GM18502 (cell line): ENCODE data around the gene NCLN.
"Not testable (repeated sequence)": the region's sequence is repeated elsewhere in the genome, so short reads cannot be mapped to it uniquely, and the experiment has no call there.

Experiments
- ATAC-seq: cut with Tn5 transposase; IDR thresholded peaks from one replicate; pipeline ENCODE4 v1.9.1; 2021; ENCODE audit warnings: mild to moderate bottlenecking; ENCODE audit not compliant: unreplicated experiment, poor library complexity

NCLN gene

GRCh38 chr19:3179739-3180293 is 5.9 kb upstream of the NCLN start:
- ATAC-seq, result no peak

GRCh38 chr19:3183721-3184641 is 1.7 kb upstream of the NCLN start:
- ATAC-seq, result no peak

DNA sequence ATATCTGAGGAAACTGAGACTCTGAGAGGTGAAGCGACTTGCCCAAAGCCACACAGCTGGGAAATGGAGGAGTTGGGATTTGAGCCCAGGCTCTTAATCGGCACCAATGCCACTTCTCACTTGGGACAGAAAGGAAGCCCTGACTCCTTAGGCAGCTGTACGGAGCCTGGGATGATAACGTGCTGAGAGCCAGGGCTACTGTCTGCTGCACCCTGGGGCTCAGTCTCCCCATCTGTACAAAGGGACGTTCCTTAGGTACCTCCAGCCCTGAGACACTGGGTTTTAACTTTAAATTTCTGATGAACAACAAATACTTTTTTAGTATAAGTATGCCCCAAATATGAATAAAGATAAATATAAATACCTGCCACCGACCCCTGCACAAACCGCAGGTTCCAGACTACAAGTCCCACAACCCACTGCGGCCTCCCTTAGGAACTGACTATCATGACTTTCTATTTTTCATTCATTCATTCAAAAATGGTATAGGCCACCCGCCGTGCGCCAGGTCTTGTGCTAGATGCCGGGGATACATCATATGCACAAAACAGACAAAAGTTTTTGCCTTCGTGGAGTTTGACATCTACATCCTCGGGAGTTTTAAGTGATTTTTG is 776 bp upstream of the NCLN start:
- peak; percentile 21 for ATAC-seq

DNA sequence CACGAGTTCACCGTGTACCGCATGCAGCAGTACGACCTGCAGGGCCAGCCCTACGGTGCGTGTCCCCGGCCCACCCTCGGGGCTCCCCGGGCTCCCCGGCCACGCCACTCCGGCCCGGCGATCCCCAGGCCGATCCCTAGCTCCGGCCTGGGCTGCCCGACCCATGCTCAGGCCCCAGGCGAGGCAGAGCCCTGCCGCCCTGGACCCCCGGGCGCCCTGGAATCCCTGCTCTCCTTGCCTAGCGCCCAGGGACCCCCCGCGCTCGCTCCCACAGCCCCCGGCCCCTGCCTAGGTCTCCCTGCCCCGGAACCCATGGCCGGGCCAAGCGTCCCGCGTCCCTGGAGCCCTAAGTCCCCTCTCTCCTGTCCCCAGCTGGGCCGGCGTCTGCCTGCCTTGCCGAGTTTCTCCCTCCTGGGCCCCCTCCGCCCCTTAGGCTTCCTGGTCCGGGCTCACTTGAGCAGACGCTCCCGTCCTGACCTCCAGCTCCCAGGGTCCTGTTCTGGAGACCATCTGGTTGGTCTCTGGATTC is 494 bp downstream of the NCLN start:
- ATAC-seq, result no peak

GRCh38 chr19:3186891-3187661 is 1.3 kb downstream of the NCLN start:
- no peak for ATAC-seq

DNA sequence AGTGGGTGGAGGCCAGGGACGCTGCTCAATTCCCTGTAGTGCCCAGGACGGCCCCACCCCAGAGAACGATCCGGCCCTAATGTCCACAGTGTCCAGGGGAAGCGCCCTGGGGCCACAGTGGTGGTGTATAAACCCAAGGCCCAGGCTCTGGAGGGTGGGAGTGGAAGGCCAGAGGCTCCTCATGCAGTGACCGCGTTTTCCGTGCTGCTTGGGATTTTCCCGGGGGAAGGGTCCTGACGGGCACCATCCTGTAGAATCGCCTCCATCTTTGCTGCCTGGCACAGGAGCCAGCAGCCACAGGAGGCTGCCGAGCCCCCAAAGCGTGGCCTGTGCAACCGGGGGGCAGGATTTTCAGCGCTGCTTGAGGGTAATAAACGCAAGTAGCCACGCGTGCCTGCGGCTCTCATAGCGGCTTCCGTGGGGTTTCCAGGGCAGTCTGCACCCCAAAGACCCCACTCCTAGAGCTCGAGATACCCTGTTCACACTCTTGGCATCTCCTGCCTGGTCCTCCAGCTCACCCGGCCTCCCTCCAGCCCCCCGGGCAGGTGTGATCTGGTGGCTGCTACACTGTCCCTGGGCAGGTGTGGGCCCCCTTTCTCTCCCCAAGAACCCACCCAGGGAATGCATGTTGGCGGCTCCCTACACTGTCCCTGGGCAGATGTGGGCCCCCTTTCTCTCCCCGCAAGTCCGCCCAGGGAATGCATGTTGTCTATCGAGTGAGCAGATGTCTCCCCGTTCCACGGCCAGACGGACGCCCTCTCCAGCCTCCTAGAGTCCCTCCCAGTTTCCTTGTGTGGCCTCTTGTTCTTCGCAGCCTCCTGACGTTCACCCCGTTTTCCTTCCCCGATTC is 2.2 kb downstream of the NCLN start:
- no peak for ATAC-seq

- no peak for ATAC-seq
These were observed 3.2 kb downstream of the NCLN start for GRCh38 chr19:3188627-3189596.

DNA sequence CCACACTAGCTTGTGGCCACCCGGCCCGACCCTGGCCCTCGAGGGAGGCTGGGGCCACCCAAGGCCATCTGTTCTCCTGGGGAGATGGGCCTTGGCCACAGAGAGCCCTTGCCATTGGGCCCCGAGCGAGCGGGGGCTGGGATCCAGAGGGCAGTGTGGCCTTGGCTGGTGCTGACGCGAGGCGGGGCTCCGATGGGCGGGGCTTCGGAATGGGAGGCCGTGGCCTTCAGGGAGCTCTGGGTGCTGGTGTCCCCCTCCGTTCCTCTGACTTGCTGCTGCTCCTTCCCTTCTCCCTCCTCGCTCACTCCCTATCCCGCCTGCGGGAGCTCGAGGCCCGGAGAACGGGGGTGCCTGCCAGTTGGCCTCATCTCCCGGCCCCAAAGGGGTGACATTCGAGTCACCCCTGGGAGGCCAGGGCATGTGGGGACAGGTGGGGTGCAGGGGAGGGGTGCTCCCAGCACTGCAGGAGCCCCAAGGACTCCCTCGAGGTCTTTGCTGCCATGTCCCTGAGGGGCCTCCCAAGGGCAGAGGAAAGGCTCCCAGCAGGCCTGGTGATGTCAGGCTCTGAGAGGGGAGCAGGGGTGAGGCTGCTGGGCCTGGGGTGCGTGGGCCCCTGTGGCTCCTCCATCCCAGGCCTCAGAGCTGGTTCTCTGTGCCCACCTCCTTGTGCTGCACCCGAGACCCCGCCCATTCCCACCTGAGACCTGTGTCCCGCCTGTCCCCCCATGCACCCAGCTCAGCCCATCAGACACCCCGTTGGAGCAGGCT is 4.2 kb downstream of the NCLN start:
- no peak for ATAC-seq

- no peak for ATAC-seq
These were observed 4.7 kb downstream of the NCLN start for GRCh38 chr19:3190470-3190770.

- ATAC-seq, result no peak
These were observed 5.4 kb downstream of the NCLN start for GRCh38 chr19:3190921-3191805.

DNA sequence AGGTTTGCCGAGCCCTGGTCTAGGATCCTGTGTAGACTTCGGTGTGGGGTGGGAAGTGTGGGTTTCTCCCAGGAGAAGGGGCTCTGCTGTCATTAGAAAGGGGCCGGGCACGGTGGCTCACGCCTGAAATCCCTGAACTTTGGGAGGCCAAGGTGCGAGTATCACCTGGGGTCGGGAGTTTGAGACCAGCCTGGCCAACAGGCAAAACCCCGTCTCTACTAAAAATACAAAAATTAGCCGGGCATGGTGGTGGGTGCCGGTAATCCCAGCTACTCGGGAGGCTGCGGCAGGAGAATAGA is 6.0 kb downstream of the NCLN start:
- ATAC-seq, result not testable (repeated sequence)

- ATAC-seq, result no peak
These were observed 6.5 kb downstream of the NCLN start for GRCh38 chr19:3192228-3192635.

DNA sequence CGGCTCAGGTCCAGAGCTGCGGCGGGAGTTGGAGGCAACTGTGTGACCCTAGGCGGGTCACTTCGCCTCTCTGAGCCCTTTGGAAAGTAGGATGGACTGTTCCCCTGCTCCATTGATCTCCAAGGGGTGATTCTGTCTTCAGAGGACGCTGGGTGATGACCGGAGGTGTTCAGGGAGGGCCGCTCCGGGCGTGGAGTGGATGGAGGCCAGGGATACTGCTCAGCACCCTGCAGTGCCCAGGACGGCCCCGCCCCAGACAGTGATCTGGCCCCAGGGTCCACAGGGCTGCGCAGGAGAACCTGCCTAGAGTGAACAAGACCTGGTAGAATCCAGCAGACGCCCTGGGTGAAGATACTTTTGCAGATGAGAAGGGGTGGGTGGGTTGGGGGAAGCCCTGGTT is 7.0 kb downstream of the NCLN start:
- ATAC-seq, result no peak

- ATAC-seq, result no peak
These were observed 7.8 kb downstream of the NCLN start for GRCh38 chr19:3193256-3194105.

GRCh38 chr19:3194106-3195087 is 8.7 kb downstream of the NCLN start:
- no peak for ATAC-seq
